K562 (cell line): ENCODE results near the gene C4A. TPM values are rescaled to one million over a fixed set of nuclear protein-coding genes. Genes with fewer than 3 reads are reported as not detected.
"Not testable (repeated sequence)": the region's sequence is repeated elsewhere in the genome, so short reads cannot be mapped to it uniquely, and the experiment has no call there.

Source experiments
- ATAC-seq: fragments of 200-7000 bp; cut with Tn5 transposase; 3 replicates; pipeline ENCODE4 v1.9.1; 2020; ENCODE audit warnings: moderate library complexity
- BruUV-seq: library from RNA; stranded (reverse); fragments of 400-500 nt; replicated peaks from 2 replicates; lab custom pipeline; 2021; lab: Mats Ljungman, UMichigan
- CTCF ChIA-PET: fragments of 300-600 bp; formaldehyde crosslinking; extraction: SDS; loops from one replicate; lab custom pipeline; 2021; ENCODE audit warnings: low intra/inter-chr PET ratio; lab: Yijun Ruan, JAX
- POLR2A ChIA-PET: fragments of 300-600, 350-650 bp; sonication (Branson Sonifier 250); formaldehyde crosslinking; extraction: SDS; loops from one replicate; lab custom pipeline; 2021; ENCODE audit warnings: antibody characterized with exemption, inconsistent platforms; lab: Yijun Ruan, JAX
- DNase-seq, 4 experiments: peaks; one replicate each; pipeline versions ENCODE4 v3.0.0 to v3.0.0-alpha.2; 2011 to 2018; ENCODE audit warnings: low spot score in 3 of 4, mixed read lengths in 3 of 4; ENCODE audit errors: extremely low read depth in 1 of 4
- FAIRE-seq: peaks from 2 replicates; lab custom pipeline; 2011; peaks lifted over from hg19 to GRCh38; lab: Jason Lieb, UNC
- H2AFZ ChIP-seq: 2 replicates; pipeline ENCODE4 v1.6.0; 2011; ENCODE audit warnings: low read depth, low read length, control low read depth, inconsistent platforms
- H3K27ac ChIP-seq: fragments of 200-600 bp; 3 replicates; pipeline ENCODE4 v1.8.0; 2011; ENCODE audit warnings: low read depth, mild to moderate bottlenecking, control low read depth, inconsistent platforms, low read length, moderate library complexity, mixed read lengths; ENCODE audit errors: extremely low read depth
- H3K27me3 ChIP-seq, 2 experiments: fragments of 300-600 bp in 1 of 2; 2 replicates in 1 of 2; 3 replicates in 1 of 2; pipeline versions ENCODE4 v1.6.0 to v1.8.0; 2011; ENCODE audit warnings: inconsistent platforms in 2 of 2, low read length in 2 of 2, mild to moderate bottlenecking in 1 of 2, mixed read lengths in 1 of 2, moderate library complexity in 1 of 2; ENCODE audit not compliant: control insufficient read depth in 2 of 2, insufficient read depth in 2 of 2
- H3K36me3 ChIP-seq: fragments of 300-600 bp; 3 replicates; pipeline ENCODE4 v1.8.0; 2011; ENCODE audit warnings: mild to moderate bottlenecking, low read length, inconsistent platforms; ENCODE audit not compliant: control insufficient read depth, insufficient read depth
- H3K4me1 ChIP-seq, 2 experiments: fragments of 200-600 bp in 1 of 2; replicated peaks in 1 of 2; 2 replicates in 1 of 2; 3 replicates in 1 of 2; pipeline versions ENCODE4 v1.5.1 to v1.8.0; 2011; ENCODE audit warnings: inconsistent platforms in 2 of 2, low read length in 2 of 2, mild to moderate bottlenecking in 1 of 2, mixed read lengths in 1 of 2, moderate library complexity in 1 of 2; ENCODE audit not compliant: control insufficient read depth in 2 of 2, insufficient read depth in 2 of 2
- H3K4me2 ChIP-seq: 2 replicates; pipeline ENCODE4 v1.6.1; 2011; ENCODE audit warnings: low read length, control low read depth, inconsistent platforms, mixed read lengths; ENCODE audit not compliant: insufficient read depth
- H3K4me3 ChIP-seq: fragments of 200-600 bp; sonication (generic), shearing (Covaris generic); 2 replicates; pipeline ENCODE4 v1.5.1; 2016; ENCODE audit warnings: control low read depth, inconsistent platforms
- H3K79me2 ChIP-seq: fragments of 200-600 bp; 3 replicates; pipeline ENCODE4 v1.8.0; 2011; ENCODE audit warnings: low read length, inconsistent platforms; ENCODE audit not compliant: control insufficient read depth, insufficient read depth
- H3K9ac ChIP-seq, 2 experiments: 2 replicates each; pipeline versions ENCODE4 v1.6.0 to v1.6.1; 2011; ENCODE audit warnings: low read depth in 2 of 2, low read length in 2 of 2, control low read depth in 1 of 2, inconsistent platforms in 1 of 2, mild to moderate bottlenecking in 1 of 2, mixed read lengths in 1 of 2; ENCODE audit not compliant: insufficient read depth in 1 of 2
- H3K9me1 ChIP-seq: one replicate; pipeline ENCODE4 v1.6.0; 2011; ENCODE audit warnings: inconsistent platforms, mild to moderate bottlenecking, low read length, moderate library complexity; ENCODE audit not compliant: control insufficient read depth, insufficient read depth
- H3K9me3 ChIP-seq: replicated peaks from 2 replicates; pipeline ENCODE4 v1.5.1; 2011; ENCODE audit warnings: low read depth, low read length, inconsistent platforms; ENCODE audit not compliant: control insufficient read depth, insufficient read depth
- H4K20me1 ChIP-seq: replicated peaks from 2 replicates; pipeline ENCODE4 v1.6.1; 2011; ENCODE audit warnings: low read length, inconsistent platforms, mixed read lengths; ENCODE audit not compliant: control insufficient read depth, insufficient read depth
- WGBS: fragments of 100-300 bp; shearing (Covaris generic); methylation state at CpG from one replicate; pipeline ENCODE4 v1.1.6; 2016; ENCODE audit warnings: low coverage, mixed read lengths; ENCODE audit not compliant: insufficient coverage; ENCODE audit errors: missing lambda C conversion rate; 5-methylcytosine and 5-hydroxymethylcytosine counted together
- in situ Hi-C: fragments of 300-500 bp; cut with MboI; formaldehyde crosslinking; loops from 4 replicates; pipeline ENCODE4 v1.15.0; 2018; ENCODE audit warnings: inconsistent platforms, mixed read lengths
- intact Hi-C: fragments of 100-400 bp; cut with micrococcal nuclease; formaldehyde crosslinking; loops from 2 replicates; pipeline ENCODE4 v1.14.2; 2022
- polyA plus RNA-seq, 8 experiments: library from polyadenylated mRNA; depleted of rRNA in 4 of 8; stranded (reverse) in 5 of 8; unstranded in 3 of 8; fragments of >200 nt; fragmentation: Nextera tagmentation in 2 of 8; fragmentation: Illumina TruSeq in 1 of 8; extraction: Ambion mirVana in 2 of 8; extraction: Trizol in 1 of 8; gene quantifications; 2 replicates each; pipeline versions ENCODE4 v1.2.1 to v1.2.3, GENCODE V29; 2011 to 2014; ENCODE audit warnings: inconsistent platforms in 1 of 8, missing spikeins in 1 of 8
- total RNA-seq, 7 experiments: library from RNA; depleted of rRNA in 6 of 7; stranded (reverse); fragments of >200 nt in 6 of 7; fragmentation: Illumina TruSeq in 2 of 7; extraction: Trizol in 2 of 7; gene quantifications; 2 replicates each; pipeline versions ENCODE4 v1.2.1 to v1.2.3, GENCODE V29; 2011 to 2021; ENCODE audit warnings: low replicate concordance in 1 of 7

The C4A gene
- total and polyA plus RNA-seq, 9 of the 15 experiments (the other 6 are each of a cell fraction or from before 2014, with no cell fraction given): 0.27 to 7.6 (median 5.0) TPM

- FAIRE-seq, DNase-seq, H3K9me1 ChIP-seq, H3K27me3 ChIP-seq, H3K9me3 ChIP-seq, H3K36me3 ChIP-seq, ATAC-seq, POLR2A ChIA-PET, H2AFZ ChIP-seq, BruUV-seq, H3K79me2 ChIP-seq, H3K4me3 ChIP-seq, intact Hi-C loops, H3K4me2 ChIP-seq, H3K9ac ChIP-seq, CTCF ChIA-PET, H4K20me1 ChIP-seq, H3K27ac ChIP-seq: not testable (repeated sequence)
- in situ Hi-C loops: loop anchor here (5.0 to 10.0 kb wide), 2 partner anchors 34 to 86 kb away; partner anchors contain the start of genes NELFE and SKIC2
- WGBS: no CpG with 5 or more reads among the region's 13 CpGs
- peaks cover 2 to 32% of the 10 kb centered on the region in 2 experiments for H3K4me1 ChIP-seq
Observed at GRCh38 chr6:32041050-32041321, 59.1 kb downstream of the C4A start.

GRCh38 chr6:32041385-32041784 lies 59.5 kb downstream of the C4A start:
- H3K9ac ChIP-seq, ATAC-seq, DNase-seq, FAIRE-seq, BruUV-seq, H3K4me2 ChIP-seq, H3K4me3 ChIP-seq, H3K9me1 ChIP-seq, POLR2A ChIA-PET, CTCF ChIA-PET, H2AFZ ChIP-seq, H3K79me2 ChIP-seq, H3K9me3 ChIP-seq, H3K36me3 ChIP-seq, H3K27ac ChIP-seq, H4K20me1 ChIP-seq, intact Hi-C loops, H3K27me3 ChIP-seq: not testable (repeated sequence)
- in situ Hi-C loops: loop anchor here (5.0 to 10.0 kb wide), 2 partner anchors 34 to 87 kb away; partner anchors contain the start of genes NELFE and SKIC2
- peaks cover 6 to 36% of the 10 kb centered on the region in 2 experiments for H3K4me1 ChIP-seq
- WGBS: 69% methylated on average over 5 of the region's 10 CpGs

GRCh38 chr6:32042276-32042675 lies 60.4 kb downstream of the C4A start:
- H2AFZ ChIP-seq, H4K20me1 ChIP-seq, intact Hi-C loops, H3K27me3 ChIP-seq, BruUV-seq, ATAC-seq, H3K9ac ChIP-seq, POLR2A ChIA-PET, H3K9me3 ChIP-seq, H3K36me3 ChIP-seq, H3K27ac ChIP-seq, DNase-seq, H3K4me3 ChIP-seq, FAIRE-seq, H3K9me1 ChIP-seq, H3K4me2 ChIP-seq, H3K79me2 ChIP-seq, CTCF ChIA-PET: not testable (repeated sequence)
- in situ Hi-C loops: loop anchor here (5.0 to 10.0 kb wide), 2 partner anchors 35 to 87 kb away; partner anchors contain the start of genes NELFE and SKIC2
- H3K4me1 ChIP-seq: peaks cover 14 to 45% of the 10 kb centered on the region in 2 experiments
- whole genome bisulfite sequencing: 81% methylated on average over 8 of the region's 15 CpGs
